Measurements from ENCODE around the gene MORN4. TPM values are rescaled to one million over a fixed set of nuclear protein-coding genes. Genes with fewer than 3 reads are reported as not detected.

The MORN4 gene
- total RNA-seq, 1 experiment from 2014 or later, result 9.7 TPM

DNA sequence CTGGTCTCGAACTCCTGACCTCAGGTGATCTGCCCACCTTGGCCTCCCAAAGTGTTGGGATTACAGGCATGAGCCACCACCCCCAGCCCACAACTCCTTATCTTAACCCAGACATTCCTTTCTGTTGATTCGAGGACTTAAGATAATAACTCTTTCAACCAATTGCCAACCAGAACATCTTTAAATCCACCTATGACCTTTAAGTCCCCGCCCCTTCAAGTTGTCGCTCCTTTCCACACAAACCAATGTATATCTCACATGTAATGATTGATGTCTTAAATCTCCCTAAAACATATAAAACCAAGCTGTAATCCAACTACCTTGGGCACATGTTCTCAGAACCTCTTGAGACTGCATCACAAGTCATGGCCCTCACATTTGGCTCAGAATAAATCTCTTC, 68.5 kb downstream of the MORN4 start:
- peaks cover 20% of the 10 kb centered on the region for H3K9me3 Mint-ChIP-seq (ENCODE audit: unreplicated experiment)
- no peaks in the 10 kb centered on the region for H3K36me3 Mint-ChIP-seq (ENCODE audit: insufficient read depth, unreplicated experiment)
- Histone ChIP-seq H3K27me3 (replicated peaks; ENCODE audit: control insufficient read depth, insufficient read depth, low read length) (no peaks in the 10 kb centered on the region), H3K9me3 (peaks cover 5% of the 10 kb centered on the region; the same call in 1 of the 2 replicates), H3K36me3 (ENCODE audit: control insufficient read depth, insufficient read depth, low read length) (no peaks in the 10 kb centered on the region), H3K4me3 (ENCODE audit: low read depth, low read length) (no peak overlapping the region), H3K4me1 (peaks cover 7% of the 10 kb centered on the region; the same call in 1 of the 2 replicates)
- H3K4me3 Mint-ChIP-seq (ENCODE audit: unreplicated experiment), result no peak overlapping the region
- BruUV-seq (replicated peaks), result no TSS peak
- ChIA-PET CTCF (no interaction called here), POLR2A (no interaction called here)
- peaks cover 16% of the 10 kb centered on the region for H3K4me1 Mint-ChIP-seq (ENCODE audit: low read depth, unreplicated experiment)
- no peaks in the 10 kb centered on the region for H3K27me3 Mint-ChIP-seq (ENCODE audit: insufficient read depth, unreplicated experiment)
- intact Hi-C loops (cut with micrococcal nuclease; ENCODE audit: unreplicated experiment), result no loop called here
- DNase-seq, result no peak
- H3K27ac Mint-ChIP-seq (ENCODE audit: unreplicated experiment), result no peak overlapping the region
- TF ChIP-seq, protein P1, sequence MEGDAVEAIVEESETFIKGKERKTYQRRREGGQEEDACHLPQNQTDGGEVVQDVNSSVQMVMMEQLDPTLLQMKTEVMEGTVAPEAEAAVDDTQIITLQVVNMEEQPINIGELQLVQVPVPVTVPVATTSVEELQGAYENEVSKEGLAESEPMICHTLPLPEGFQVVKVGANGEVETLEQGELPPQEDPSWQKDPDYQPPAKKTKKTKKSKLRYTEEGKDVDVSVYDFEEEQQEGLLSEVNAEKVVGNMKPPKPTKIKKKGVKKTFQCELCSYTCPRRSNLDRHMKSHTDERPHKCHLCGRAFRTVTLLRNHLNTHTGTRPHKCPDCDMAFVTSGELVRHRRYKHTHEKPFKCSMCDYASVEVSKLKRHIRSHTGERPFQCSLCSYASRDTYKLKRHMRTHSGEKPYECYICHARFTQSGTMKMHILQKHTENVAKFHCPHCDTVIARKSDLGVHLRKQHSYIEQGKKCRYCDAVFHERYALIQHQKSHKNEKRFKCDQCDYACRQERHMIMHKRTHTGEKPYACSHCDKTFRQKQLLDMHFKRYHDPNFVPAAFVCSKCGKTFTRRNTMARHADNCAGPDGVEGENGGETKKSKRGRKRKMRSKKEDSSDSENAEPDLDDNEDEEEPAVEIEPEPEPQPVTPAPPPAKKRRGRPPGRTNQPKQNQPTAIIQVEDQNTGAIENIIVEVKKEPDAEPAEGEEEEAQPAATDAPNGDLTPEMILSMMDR (IDR thresholded peaks at IDR 0.05; ENCODE audit: insufficient read depth in 1 of 2, low read depth in 1 of 2, low read length in 1 of 2, severe bottlenecking in 1 of 2, unreplicated experiment in 1 of 2), result no peak

Other genes starting within 250 kb of the MORN4 start
- 69.3 and 70.5 TPM in 2 replicates for gene RRP12, start 232.2 kb downstream of the MORN4 start, total RNA-seq (2022)
- 412 and 462 TPM in 2 replicates for gene PGAM1, start 207.3 kb downstream of the MORN4 start, total RNA-seq (2022)
- 77.5 and 84.7 TPM in 2 replicates for gene EXOSC1, start 187.5 kb downstream of the MORN4 start, total RNA-seq (2022)
- gene ZDHHC16, start 187.3 kb downstream of the MORN4 start, total RNA-seq (2022), result 43.5 and 48.3 TPM in 2 replicates
- 105 and 112 TPM in 2 replicates for gene MMS19, start 135.1 kb downstream of the MORN4 start, total RNA-seq (2022)
- gene UBTD1, start 134.6 kb downstream of the MORN4 start, total RNA-seq (2022), result 11.4 and 11.7 TPM in 2 replicates
- gene ANKRD2, start 60.7 kb downstream of the MORN4 start, total RNA-seq (2022), result 0.23 TPM in 1 of 2 replicates, not detected in the other
- gene HOGA1, start 49.1 kb downstream of the MORN4 start, total RNA-seq (2022), result 0.50 and 0.67 TPM in 2 replicates
- gene C10orf62, start 43.8 kb downstream of the MORN4 start, total RNA-seq (2022), result not detected in 2 replicates
- 26.1 and 27.3 TPM in 2 replicates for gene PI4K2A, start 7.2 kb upstream of the MORN4 start, total RNA-seq (2022)
- gene AVPI1, start 53.7 kb upstream of the MORN4 start, total RNA-seq (2022), result 16.1 and 17.1 TPM in 2 replicates
- gene MARVELD1, start 80.2 kb upstream of the MORN4 start, total RNA-seq (2022), result 19.6 and 22.6 TPM in 2 replicates
- 41.3 and 41.6 TPM in 2 replicates for gene ZFYVE27, start 103.6 kb upstream of the MORN4 start, total RNA-seq (2022)
- 1.0 and 1.1 TPM in 2 replicates for gene SFRP5, start 138.5 kb upstream of the MORN4 start, total RNA-seq (2022)
- 0.21 and 0.36 TPM in 2 replicates for gene GOLGA7B, start 216.3 kb upstream of the MORN4 start, total RNA-seq (2022)